Iris pigment epithelial cell (primary cell): ENCODE results near the gene PRRG1.
"Not testable (repeated sequence)": the region's sequence is repeated elsewhere in the genome, so short reads cannot be mapped to it uniquely, and the experiment has no call there.

Source experiments
- DNase-seq: peaks from one replicate; pipeline ENCODE4 v3.0.0-alpha.2; 2011; ENCODE audit warnings: low read depth

The PRRG1 gene

DNA sequence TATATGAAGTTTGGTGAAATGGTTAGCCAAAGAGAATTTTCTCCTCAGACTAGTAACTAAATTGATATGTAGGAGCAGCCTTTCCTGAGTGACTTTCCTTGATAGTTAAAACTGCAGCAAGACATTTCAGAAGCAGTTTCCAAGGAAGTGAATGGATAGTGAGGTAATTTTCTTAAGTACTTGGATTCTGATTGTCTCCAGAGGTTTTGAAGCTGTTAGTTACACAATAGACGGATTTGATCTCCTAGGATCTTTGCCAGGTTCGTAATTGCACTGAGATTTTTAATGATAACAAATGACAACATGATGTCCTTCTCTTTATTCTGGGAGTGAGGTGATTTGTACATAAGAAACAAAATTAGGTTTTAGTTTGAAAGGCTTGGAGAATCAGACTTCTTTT, 29.2 kb downstream of the PRRG1 start:
- peak; percentile 39 for DNase-seq

DNA sequence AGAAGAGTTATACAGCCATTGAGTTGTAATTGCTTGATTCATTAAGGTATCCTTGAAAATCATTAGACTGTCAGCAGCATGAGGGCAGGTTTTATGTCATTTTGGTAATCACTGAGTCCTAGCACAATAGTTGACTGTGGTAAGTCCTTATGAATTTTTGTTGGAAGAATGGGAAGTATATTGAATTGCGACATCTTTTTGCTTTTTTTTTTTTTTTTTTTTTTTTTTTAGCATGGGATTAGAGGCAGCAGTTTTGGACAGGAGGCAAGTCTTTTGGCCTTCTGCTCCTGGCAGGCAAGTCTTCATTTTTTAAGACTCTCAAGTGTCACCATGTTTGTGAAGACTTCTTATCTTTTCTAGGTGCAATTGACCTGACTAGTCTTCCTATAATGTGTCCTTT, 29.7 kb downstream of the PRRG1 start:
- no peak for DNase-seq

DNA sequence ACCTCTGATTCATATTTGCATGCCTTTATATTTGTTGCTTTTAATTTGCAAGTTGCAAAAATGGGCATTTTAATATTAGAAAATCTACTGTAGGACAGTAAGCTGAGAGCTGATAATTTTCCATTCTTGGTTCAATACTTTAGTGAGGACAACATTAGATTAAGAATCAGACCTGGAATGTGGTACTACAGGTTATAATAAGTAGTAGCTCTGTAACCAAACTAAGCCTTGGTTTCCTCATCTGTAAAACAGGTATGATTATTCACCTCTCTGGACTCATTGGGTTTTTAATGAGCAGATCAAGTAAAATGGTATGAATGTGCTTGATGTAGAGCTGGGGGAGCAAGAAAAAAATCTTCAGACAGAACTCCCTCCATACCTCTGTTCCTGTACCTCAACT, 31.1 kb downstream of the PRRG1 start:
- no peak for DNase-seq

DNA sequence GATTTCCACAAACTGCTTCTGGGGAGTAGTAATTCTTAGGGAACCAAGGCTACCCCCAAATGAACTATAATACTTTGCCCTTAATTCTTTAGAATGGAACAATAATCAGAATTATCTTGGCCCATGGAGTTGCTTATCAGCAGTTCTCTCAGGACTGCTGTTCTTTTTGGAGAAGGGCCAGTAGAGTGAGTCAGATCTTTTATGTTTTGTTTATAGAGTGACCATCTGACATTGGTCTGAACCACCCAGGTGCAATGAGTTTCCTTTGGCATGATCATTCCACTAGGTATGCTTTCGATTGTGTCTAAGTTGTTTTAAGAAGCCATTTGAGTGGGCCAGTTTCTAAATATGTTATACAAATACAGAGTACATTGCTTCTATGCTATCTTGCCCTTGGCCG, 31.8 kb downstream of the PRRG1 start:
- DNase-seq = peak; percentile 86

DNA sequence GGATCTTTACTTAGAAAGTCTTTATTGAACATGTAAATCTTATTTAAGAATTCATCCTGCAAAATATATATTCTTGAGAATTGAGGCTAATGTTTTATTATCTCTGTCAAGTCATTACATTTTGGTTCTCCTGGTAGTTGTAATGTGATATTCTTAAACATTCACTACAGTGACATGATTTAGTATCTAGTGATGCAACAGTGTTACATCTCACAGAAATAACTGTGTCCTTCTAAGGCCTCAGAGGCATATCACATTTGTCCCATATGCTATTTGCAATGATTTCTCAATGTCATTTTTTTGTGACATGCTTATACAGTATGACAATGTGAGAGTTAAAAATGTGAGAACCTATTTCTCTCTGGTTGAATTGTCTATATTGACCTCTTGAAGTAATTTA, 34.1 kb downstream of the PRRG1 start:
- DNase-seq = peak; percentile 26

DNA sequence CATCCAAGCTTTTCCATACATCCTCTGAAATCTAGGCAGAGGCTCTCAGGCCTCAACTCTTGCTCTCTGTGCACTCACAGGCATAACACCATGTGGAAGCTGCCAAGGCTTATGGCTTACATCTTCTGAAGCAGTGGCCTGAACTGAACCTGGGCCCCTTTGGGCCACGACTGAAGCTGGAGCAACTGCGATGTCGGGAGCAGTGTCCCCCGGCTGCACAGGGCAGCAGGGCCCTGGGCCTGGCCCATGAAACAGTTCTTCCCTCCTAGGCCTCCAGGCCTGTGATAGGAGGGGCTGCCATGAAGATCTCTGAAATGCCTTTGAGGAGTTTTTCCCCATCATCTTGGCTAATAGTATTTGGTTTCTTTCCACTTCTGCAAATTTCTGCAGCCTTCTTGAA, 39.2 kb downstream of the PRRG1 start:
- no peak for DNase-seq

DNA sequence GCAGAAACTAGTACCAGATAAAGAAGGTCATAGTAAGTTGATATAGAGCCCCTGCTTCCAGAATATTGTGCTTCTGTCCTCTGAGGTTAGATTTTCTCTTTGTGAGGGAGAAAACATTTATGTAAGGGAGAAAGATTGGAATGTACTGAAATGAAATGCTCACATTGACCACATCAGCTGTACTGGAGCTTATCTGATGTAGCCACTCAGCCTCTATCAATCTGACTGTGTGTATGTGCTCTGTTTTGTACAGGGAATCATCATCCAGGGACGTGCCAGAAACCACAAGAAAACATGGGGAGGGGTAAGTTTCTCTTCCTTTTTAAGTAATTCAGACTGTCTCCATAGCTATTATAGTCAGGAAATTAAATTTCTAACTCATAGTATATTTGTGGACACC, 56.8 kb downstream of the PRRG1 start:
- peak; percentile 91 for DNase-seq

DNA sequence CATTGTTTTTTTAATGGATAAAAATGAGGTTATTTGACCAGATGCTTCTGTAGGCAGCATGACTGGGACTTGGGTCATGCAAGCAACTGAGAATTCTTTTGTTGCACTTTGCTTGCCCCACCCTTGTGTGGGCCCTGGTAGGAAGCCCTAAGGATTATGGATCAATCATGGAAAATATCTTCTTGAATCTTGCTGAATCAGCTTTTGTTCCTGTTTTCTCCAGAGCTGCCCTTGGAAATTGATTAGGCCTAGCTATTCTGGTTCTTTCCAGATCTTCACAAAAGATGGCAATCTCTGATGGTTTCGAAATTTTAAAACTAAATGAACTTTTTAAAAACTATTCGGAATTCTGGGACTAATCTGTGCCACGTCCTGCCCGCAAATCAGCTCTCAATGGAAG, 58.6 kb downstream of the PRRG1 start:
- no peak for DNase-seq

DNA sequence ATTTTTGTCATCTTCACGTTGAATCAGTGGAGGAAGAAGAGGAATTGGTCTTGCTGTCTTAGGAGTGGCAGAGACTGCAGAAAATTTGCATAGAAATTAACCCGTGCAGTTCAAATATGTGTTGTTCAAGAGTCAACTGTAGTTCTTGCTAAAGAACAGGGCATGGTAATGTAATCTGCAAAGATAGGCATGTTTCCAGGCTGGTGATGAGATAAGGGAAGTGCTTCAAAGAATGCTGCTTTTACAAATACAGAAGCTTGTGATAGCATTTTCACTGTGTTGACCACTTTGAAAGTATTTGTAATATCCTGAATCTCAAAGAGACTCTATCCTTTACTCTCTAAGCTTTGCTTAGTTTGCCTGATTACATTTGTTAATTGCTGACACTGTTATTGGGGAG, 60.1 kb downstream of the PRRG1 start:
- DNase-seq = peak; percentile 8

DNA sequence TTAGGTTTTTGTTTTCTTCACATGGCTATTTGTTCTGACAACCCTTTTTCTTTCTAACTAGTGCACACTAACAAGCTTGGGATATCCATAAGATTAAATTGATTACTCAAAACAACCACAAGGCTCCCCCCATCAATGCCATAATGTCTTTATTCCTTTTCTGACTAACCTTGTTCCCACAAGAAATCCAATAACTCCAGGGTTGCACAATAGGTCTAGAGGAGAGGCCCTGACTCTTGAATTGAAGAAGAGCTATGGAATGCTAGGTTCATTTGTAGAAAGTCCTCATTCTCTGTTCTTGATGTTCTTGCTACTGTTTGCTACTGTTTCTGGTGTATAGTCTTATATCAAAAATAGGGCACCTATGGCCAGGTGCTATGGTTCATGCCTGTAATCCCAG, 71.0 kb downstream of the PRRG1 start:
- peak; percentile 47 for DNase-seq

DNA sequence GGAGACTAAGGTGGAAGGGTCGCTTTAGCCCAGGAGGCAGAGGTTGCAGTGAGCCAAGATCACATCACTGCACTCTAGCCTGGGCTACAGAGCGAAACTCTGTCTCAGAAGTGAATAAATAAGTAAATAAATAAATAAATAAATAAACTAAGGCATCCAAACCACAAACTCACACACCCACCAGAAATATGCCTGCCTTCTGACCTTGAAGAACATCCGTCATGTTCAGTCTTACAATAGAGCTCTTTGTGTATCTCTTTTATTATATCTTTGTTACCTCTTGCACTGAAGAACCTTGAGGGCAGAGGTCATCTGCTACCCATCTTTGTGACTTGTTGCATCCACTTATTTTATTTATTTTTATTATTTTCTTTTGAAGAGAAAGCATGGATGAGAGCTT, 71.6 kb downstream of the PRRG1 start:
- no peak for DNase-seq

DNA sequence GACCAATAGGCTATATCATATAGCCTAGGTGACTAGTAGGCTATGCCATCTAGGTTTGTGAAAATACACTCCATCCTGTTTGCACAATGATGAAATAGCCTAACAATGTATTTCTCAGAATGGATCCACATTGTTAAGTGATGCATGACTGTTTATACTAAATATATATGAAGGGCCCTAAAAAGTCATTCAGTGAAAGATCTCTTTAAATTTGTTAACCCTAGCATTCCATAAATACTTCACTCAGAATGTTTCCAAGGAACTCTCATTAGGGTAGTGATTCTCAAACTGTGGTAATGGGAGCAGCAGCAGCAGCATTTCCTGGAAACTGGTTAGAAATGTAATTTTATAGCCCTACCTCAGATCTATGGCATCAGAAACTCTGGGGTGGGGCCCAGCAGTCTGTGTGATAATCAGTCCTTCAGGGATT, 74.9 kb downstream of the PRRG1 start:
- DNase-seq = peak; percentile 33

DNA sequence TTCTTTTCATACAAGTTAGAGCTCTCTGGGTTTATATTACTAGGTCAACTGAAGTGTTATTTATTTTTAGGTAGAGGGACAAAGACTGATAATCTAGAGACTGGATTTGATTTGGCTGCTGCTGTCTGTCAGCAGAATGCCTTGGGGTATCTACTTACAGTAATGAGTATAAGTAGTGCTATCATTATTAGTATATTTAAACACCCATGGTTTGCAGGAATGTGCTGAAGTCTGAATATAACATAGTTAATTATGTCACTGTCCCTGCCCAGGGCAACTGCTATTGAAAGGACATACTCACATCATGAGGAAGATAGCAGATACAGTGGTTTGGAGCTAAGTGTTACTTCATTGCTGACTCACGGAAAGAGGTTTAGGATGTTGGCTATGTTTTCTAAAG, 76.2 kb downstream of the PRRG1 start:
- peak; percentile 44 for DNase-seq

DNA sequence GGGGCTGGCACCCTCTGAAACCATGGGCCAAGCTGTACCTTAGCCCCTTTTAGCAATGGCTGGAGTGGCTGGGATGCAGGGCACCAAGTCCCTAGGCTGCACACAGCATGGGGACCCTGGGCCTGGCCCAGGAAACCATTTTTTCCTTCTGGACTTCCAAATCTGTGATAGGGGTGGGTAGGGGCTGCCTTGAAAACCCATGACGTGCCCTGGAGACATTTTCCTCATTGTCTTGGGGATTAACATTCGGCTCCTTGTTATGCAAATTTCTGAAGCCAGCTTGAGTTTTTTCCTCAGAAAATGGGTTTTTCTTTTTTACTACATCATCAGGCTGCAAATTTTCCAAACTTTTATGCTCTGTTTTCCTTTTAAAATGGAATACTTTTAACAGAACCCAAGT, 79.8 kb downstream of the PRRG1 start:
- DNase-seq = not testable (repeated sequence)

DNA sequence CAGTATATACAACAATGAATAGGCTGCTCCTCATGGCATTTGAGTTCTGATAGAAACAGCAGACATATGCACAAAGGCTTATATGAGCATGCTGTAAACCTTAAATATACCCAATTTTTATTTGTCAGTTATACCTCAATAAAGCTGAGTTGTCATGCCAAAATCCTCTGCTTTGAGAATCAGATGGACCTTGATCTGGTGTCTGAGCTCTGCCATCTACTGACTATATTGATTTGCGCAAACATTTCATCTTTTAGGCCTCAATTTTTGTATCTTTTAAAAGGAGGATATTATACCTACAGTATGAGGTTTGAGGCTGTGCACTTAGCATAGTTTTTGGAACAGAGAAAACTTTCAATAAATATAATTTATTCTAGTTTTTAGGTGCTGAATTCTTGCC, 85.2 kb downstream of the PRRG1 start:
- DNase-seq = no peak

DNA sequence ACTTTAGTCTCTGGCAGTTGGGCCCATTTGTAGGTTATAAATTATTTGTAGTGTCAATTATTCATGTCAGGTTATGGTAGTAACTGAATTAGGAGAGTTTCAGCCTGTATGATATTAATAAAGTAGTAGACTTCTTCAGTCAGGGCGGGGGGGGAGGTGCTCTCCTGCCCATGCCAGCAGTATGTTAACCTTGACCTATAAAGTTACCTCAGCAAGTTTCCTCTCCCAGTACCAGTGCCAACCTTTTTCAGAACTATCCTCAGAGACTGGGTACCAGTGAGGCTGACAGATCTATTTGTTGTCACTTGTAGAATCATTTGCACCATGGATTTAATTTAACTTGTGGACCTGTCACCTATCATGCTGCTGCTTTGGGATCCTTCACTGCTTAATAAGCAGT, 88.0 kb downstream of the PRRG1 start:
- no peak for DNase-seq

DNA sequence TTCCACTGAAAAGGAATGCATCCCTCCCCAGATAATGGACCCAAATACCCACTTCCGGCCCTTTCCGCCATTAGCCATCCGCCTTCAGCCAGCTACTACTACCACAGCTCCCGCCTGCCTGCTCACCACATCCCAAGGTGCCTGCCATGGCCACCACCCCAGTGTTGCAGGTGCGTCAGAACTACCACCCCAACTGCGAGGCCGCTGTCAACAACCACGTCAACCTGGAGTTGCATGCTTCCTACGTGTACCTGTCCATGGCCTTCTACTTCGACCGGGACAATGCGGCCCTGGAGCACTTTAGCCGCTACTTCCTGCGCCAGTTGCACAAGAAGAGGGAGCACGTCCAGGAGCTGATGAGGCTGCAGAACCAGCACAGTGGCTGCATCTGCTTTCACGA, 92.2 kb downstream of the PRRG1 start:
- no peak for DNase-seq

DNA sequence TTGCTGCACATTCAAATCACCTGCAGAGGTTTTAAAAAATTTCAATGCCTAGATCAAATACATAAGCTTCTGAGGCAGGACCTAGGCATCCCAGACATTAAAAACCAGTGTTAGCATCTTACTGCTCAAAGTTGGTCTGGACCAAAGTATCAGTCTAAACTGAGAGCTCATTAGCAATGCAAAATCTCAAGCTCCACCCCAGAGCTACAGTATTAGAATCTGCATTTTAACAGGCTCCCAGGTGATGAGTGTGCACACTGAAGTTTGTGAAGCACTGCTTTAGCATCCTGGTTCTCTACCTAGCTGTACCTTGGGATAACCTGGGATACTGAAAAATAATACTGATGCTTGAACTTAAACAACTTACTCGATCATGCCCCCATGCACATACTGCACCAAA, 96.0 kb downstream of the PRRG1 start:
- no peak for DNase-seq

DNA sequence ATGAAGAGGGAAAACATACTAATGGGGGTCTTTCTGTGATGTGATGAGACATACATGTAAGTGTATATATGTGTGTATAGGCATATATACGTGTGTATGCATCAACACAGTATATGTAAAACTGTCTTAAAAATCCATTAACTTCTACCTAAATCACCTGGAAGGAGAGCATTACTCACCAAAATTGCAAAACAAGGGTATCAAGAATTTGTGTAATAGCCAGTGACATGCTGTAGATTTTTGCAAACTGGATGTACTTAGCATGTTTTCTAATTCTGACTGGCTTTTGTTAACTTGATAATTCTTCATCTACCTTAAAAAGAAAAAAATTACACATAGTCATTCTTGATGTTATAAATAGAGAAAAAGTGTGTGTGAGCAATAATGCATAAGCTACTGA, 104.7 kb downstream of the PRRG1 start:
- no peak for DNase-seq

DNA sequence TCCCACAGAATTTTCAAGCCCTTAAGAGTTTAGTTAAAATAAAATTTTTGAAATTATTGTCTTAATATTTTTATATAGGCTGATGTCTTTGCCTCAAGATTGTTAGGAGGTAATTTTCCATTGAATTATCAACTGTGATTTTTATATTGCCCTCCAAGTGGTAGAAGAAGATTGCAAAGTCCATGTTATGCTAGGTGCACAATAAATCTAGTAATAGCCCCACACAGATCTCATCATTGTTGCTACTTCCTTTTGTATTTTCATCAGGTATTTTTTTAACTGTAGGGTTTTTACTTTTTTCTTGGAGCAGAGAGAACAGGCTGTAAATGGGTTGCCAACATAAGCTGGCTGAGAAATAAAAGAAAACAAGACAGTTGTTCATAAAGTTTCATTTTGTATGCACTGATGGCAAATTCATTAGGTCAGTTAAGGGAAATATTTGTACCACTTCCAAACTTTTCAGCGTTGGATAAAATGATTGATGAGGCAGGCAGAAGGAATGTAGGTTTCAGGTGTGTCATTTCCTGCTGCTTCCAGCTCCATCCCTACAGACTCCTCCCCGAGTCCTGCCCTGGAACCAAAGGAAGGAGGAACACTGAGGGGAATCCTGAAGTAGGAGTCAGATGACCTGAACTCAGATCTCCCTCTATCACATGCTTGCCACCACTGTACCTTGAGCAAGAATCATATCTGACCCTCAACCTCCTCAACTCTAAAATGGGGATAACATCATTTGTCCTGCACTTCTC, 105.5 kb downstream of the PRRG1 start:
- peak; percentile 43 for DNase-seq

DNA sequence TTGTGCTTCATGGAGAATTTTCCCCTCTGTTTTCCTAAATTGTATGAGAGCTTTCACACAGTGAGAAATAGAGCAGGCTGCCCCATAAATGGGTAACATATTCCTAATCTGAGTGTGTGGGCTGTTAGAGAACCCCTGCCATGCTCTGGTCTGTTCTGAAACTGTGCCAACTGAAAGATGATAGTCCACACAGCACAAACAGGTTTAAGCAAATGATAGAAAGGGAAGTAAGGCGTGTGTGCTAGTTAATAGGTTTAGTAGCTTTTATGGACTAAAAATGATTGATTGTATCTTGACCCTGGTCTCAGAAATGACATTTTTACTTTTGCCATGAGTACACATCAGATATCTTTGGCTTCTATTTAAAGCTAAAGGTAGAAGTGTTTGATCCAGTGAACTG, 106.2 kb downstream of the PRRG1 start:
- no peak for DNase-seq

DNA sequence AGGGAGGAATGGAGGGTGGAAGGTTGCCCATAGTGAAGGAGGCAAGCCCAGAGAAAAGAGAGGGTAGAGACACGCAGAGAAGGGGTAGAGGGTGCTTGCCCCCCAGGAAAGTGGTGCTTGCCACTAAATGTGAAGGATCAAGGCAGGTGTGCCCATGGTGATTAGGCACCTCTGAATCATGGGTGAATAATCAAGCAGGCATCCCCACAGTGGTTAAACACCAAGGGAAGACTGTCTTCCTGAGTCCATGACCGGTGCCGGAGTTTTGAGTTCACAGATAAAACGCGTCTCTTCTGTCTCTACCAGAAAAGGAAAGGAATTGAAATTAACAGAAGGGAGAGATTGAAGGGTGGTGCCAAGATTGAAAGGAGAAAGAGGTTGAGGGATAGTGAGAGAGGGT, 111.1 kb downstream of the PRRG1 start:
- DNase-seq = peak; percentile 12

DNA sequence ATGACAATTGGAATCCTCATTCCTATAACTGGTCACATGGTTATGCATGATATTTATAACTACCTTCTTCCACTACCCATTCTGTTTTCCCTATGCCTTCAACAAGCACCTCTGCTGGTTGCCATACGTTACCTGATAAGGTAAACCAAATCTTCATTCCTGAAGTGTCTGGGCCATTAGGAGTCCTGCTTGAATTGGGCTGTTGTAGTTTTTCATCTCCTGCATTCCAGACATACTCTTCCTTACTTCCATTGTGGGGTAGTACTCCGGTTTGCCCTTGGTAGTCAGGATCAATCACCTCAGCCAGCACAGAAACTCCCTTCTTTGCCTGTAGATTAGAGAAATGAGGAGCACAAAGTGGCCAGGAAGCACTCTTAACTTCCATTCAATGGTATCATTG, 113.2 kb downstream of the PRRG1 start:
- no peak for DNase-seq

DNA sequence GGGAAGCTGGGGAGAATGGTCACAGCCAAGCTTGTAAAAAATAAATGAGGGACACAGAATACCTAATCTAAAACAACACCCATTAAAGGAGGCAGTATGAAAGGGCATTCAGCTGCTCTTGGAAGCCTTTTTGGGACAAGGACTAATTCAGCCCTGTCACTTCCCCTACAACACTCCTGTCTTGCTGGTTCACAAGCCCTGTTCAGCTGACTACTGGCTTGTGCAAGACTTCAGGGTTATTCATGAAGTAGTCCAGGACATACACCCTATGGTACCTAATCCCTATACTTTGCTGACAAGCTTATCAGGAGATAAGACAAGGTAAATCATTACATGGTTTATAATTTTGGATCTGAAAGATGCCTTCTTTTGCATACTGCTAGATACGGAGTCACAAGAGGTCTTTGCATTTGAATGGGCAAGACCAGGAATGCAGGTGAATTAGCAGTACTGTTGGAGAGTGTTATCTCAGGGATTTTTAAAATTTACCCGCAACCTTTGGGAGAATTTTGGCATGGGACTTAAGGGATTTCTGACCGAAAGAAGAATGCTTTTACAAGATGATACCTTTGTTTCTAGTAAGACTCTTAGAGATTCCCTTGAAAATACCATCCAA, 119.1 kb downstream of the PRRG1 start:
- no peak for DNase-seq
